COLO668 (cell line): ENCODE results near the gene PTBP3.
A peak's percentile ranks its signal among the peaks of the same experiment; 100 is the strongest.
"Not testable (repeated sequence)": the region's sequence is repeated elsewhere in the genome, so short reads cannot be mapped to it uniquely, and the experiment has no call there.

ENCODE experiments used
- DNase-seq: peaks from one replicate; lab custom pipeline; 2025; ENCODE audit not compliant: unreplicated experiment; lab: John Stamatoyannopoulos, UW

Gene PTBP3

DNA sequence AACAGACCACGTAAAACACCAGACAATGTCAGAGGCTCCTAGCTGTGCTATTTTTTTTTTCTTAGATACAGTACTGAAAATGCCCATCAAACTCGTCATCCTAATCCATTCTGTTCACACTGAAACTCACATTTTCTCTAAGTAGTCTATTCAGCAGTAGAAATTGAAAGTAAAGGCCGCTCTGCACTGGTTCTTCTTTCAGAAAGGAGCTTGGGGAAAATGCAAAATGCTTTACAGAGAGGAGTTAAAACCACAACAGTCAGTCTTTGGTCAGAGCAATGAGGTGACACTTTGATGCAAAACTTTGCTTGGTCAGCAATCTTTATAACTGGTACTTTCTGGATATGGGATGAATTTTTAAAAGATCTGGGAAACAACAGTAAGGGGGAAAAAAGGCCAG, 114.5 kb downstream of the PTBP3 start:
- no peak for DNase-seq

DNA sequence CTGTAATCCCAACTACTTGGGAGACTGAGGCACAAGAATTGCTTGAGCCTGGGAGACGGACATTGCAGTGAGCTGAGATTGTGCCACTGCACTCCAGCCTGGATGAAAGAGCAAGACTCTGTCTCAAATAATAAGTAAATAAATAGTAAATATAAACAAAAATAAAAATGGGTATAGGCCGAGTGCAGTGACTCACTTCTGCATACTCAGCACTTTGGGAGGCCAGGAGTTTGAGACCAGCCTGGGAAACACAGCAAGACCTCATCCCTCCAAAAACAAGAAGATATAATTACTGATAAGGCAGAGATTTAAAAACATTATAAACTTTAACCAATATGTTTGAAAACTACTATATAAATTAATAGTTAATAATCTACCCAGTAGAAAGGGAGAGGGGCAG, 120.5 kb downstream of the PTBP3 start:
- DNase-seq = no peak

DNA sequence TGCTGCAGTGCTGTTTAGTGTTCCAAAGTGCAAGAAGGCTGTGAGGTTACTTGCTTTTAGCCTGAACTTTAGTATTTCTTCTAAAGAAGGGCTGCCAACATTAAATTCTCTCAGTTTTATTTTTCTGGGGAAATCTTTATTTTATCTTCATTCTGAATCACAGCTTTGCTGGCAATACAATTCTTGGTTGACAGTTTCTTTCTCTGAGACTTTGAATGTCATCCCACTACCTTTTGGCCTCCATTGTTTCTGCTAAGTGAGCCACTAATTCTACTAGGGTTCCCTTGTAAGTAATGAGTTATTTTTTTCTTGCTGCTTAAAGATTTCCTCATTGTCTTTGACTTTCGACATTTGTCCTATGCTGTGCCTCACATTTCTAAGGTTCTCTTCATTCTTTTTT, 126.0 kb downstream of the PTBP3 start:
- no peak for DNase-seq

DNA sequence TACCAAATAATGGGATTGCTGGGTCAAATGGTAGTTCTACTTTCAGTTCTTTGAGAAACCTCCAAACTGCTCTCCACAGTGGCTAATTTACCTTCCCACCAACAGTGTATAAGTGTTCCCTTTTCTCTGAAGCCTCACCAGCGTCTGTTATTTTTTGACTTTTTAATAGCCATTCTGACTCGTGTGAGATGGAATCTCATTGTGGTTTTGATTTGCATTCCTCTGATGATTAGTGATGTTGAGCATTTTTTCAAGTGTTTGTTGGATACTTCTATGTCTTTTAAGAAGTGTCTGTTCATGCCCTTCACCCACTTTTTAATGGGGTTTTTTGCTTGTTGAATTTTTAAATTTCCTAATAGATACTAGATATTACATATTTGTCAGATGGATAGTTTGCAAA, 129.9 kb downstream of the PTBP3 start:
- no peak for DNase-seq

DNA sequence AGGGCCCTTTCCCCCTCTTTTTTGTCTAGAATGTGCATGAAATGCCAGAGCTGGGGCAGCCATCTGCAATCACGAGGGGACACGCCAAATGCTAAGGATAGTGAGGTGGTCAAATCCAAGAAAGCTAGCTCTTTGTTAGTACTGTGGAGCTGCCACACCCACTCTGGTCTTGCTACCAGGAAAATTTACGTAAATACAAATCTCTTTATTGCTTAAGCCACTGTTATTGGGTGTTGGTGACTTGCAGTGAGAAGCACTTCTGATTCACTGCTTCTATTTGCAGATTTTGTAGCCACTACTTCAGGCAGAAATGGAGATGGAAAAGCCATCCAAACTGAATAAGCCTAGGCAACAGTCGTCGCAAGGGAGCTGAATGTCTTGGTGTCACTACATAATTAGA, 132.7 kb downstream of the PTBP3 start:
- DNase-seq = no peak

DNA sequence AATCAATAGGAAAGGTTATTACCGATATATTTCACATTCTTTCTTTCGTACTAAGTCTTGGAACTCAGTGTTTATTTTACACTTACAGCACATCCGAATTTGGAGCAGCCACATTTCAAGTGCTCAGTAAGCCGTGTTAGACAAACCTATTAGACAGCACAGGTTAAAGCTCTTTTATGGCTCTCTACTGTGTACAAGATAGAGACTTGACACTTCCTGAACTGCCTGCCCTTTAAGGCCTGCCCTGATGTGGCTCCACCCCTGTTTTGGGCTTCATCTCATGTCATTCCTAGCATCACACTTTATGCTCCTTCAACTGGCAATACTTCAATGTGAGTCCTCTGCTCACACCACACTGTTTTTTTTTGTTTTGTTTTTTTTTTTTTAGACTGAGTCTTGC, 134.8 kb downstream of the PTBP3 start:
- no peak for DNase-seq

DNA sequence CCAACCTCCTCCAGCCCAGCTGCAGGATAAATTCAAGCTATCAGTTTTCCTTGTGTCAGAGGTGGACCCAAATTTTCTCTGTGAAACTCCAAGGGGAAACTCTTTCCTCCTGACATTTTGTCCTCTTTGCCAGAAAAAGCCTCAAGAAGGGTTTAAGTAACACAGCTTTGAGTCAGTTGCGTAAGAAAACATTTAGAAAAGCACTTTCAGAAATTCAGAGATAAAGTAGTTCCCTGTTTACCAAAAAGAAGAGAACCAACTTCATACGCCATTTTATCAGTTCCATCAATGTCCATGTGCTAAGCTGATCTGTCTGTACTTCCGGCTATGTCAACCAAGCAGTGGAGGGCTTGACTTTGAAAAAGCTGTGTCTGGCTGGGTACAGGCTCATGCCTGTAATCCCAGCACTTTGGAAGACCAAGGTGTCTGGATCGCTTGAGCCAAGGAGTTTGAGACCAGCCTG, 138.4 kb downstream of the PTBP3 start:
- no peak for DNase-seq

DNA sequence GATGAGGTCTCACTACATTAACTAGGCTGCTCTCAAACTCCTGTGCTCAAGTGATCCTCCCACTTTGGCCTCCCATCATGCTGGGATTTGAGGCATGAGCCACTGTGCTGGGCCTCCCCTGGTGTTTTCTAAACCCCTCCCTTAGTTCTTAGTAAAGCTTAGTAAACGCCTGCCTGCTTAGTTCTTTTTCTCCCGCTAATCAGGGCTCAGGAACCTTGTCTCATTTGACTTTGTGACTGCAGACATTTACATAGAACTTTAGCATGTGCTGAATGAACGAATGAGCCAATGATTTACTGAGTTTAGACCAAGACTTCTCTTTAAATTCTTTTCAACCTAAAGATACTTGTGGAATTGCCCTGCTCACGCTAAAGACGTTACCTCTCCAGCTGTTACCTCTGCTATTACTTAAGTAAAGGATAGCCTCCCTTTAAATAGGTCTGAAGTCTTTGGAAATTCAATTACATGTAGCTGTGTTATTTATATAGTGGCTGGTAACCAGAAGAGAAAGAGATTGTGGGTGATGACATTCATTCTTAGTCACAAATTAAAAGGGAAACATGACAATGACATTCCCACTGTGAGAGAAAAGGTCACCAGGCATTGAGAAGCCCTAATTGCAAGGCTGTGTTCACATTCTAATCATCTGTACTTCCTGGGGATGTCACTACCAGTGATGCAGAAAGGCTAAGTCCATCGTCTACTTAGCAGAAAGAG, 139.7 kb downstream of the PTBP3 start:
- DNase-seq = no peak

DNA sequence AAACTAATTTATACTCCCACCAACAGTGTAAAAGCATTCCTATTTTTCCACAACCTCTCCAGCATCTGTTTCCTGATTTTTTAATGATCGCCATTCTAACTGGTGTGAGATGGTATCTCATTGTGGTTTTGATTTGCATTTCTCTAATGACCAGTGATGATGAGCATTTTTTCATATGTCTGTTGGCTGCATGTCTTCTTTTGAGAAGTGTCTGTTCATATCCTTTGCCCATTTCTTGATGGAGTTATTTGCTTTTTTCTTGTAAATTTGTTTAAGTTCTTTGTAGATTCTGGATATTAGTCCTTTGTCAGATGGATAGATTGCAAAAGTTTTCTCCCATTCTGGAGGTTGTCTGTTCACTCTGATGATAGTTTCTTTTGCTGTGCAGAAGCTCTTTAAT, 143.1 kb downstream of the PTBP3 start:
- DNase-seq = not testable (repeated sequence)

DNA sequence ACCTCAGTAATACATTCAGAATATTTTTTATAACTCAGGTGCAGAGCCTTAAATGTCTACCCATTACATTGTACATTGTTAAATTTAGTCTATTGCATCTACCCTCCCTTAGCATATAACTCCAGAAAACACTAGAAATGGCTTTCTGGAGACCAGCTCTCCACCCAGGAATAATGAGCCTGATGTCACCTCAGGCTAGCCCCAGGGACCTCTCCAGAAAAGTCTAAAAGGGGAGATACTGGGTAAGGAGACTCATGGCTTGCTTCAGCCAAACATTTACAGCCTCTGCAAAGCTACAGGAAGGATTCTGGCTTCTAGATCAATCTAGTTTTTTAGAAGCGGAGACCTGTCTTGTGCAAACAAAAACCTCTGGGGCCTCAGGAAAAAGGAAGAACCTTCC, 144.5 kb downstream of the PTBP3 start:
- DNase-seq = no peak

DNA sequence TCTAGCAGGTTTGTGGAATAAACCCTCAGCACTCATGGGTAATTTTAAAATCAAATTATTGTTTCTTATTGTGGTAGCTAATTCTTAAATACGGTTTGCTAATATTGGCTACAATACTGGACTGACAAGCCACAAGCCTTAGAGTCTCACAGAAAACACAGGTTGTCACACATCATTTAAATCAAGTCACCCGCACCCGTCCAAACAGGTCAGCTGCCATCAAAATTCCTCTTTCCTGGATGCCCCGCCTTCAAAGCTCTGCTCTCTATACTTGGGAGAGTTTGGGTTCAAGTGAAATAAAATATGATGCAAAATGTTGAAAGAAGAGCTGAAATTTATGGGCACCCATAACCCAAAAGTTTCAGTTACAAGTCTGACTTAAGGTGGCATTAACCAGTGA, 146.0 kb downstream of the PTBP3 start:
- DNase-seq = no peak

DNA sequence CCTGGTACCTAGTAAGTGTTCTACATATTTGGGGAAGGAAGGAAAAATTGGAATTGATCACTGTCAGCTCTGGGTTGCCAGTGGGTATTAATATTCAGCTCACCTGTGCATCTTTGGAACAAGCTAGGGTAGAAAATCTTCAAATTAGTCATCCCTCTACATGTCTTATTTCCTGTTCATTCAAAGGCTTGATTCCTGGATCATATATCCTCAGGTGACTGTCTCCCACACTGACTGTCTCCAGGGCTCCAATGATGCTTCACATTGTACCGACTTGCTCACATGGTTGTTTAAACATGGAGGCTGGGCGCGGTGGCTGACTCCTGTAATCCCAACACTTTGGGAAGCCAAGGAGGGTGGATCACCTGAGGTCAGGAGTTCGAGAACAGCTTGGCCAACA, 146.7 kb downstream of the PTBP3 start:
- no peak for DNase-seq

DNA sequence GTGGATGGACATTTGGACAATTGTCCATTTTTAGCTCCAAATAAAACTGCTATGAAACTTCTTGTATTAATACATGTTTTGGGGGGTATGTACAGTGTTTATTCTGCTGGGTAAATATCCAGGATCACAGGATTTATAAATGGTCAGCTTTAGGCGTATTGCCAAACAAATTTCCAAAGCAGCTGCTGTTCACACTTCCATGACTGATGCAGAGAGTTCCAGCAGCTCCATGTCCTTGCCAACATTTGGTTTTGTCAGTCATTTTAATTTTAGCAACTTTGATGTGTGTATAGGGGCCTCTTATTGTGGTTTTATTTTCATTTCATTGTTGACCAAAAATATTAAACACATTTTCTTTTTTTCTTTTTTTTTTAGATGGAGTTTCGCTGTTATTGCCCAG, 148.5 kb downstream of the PTBP3 start:
- no peak for DNase-seq

DNA sequence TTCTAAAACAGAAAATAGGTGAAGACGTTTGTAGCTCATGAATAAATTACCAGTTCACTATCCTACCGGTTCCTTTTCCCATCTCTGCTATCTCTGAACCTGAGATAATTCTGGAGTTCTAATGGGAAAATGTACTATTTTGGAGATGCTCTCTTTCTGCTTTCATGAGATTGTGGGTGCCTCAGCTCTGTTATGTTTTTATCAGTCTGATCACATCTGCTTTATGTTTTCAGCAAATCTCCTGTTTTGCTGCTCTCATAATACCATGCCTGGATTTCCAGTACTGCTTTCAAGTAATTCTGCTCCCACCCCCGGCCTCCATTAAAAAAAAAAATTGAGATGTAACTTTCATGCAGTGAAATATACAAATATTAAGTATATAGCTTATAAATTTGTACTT, 149.2 kb downstream of the PTBP3 start:
- no peak for DNase-seq

DNA sequence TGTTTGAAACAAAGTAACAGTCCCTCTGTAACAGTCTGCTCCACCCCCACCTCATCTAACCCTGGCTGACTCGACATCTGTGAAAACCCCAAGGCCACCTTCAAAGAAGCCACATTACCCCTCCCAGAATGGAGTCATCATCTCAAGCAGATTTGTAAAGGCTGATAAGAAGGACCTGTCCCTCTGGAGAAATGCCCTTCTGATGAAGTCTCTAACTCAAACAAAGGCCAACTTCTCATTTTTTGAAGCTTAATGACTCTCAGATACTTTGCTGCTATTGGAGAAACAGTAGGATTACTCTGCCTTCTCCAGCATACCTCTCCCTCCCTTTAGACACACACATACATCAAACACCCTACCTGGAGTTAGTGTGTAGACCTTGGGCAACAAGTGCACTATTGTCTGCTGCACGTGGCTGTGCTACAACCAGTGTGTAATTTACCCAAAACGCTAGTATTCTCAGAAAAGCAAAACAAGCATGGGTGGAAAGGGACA, 153.0 kb downstream of the PTBP3 start:
- no peak for DNase-seq

DNA sequence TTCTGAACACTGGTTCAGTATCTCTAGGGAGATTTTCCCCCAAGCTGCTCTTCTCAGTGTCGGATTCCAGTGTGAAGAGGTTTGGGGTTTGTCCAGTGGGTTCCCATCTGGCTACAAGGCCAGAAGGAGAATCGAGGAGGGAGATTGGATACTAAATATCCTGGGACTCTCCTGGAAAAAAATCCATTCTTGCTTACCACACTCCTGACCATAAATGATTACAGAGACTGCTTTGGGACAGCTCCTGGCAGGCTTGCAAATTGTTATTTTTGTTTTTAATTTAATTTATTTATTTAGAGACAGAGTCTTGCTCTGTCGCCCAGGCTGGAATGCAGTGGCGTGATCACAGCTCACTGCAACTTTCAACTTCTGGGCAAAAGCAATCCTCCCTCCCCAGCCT, 153.6 kb downstream of the PTBP3 start:
- DNase-seq = no peak

DNA sequence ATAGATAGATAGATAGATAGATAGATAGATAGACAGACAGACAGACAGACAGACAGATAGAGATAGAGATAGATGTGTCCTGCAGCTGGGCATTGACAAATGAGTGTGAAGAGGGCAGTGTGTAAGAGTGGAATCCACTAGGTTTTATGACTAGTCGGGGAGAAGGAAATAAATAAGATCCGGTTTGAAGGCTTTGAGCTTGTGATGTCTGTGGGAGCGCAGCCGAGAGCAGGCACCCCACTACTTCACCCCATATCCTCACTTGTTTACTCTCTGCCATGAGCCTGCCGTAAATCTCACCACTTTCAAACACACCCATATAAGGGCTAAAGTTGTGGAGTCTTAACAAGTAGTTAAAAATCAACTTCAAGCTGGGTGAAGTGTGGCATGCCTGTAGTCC, 156.9 kb downstream of the PTBP3 start:
- no peak for DNase-seq

DNA sequence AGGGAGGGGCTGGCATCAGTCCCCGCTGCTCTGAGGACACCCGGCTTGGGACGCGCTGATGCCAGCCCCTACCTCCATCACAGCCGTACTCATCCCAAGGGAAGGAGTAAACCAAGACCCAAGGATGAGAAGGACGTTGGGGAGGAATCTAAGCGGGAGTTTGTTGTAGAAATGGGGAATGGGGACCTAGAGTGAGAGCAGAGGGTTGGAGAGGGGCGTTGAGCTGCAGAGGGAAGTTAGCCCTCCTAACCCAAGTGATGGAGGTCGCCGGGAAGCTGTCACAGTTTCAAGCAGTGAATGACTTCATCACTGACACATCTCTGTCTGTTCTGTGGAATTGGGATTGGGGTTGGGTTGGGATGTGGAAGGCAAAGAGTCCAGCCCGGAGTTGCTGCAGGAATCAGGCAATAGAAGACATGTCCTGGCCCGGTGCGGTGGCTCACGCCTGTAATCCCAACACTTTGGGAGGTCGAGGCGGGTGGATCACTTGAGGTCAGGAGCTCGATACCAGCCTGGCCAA, 157.6 kb downstream of the PTBP3 start:
- no peak for DNase-seq

DNA sequence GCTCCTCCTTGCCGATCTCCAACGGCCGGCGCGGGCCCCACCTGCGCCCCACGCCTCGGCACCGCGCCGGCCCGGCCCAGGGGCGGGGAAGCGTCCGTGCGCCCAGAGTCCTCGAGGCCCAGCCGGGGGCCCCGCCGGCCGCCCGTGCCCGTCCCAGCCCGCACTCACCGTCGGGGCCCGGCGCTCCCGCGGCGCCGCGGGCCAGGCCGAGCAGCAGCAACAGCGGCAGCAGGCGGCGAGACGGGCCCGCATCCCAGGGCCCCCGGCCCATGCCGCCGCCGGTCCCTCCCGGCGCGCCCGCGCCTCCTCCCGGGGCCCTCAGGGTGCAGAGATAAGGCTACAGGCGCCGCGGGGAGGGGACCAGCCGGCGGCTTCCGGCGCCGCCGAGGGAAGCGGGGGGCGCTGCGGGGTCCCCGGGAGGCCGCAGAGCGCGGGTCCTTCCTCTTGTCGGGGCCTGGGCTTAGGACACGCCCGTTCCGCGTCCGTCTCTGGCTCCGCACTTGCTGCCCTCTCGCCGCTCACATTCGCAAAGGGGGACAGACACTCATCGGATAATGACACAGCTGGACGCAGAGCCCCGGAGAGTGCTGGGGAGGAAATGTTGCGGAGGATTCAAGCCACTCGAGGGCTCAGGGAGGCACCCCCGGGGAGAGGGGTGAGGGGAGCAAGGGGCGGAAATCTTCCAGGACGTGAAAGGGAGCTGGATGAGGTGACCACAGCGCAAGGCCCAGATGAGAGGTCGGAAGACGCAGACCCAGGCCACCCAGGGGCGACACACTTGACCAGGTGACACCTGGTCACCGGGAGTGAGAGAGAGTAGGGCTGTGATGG, 158.2 kb downstream of the PTBP3 start, which contains the start of gene SUSD1:
SUSD1 (minus strand) TSS at position 333 of the 831 bp plus-strand sequence; CDS start at position 271, 62 bp downstream.
- DNase-seq = peak; percentile 69

DNA sequence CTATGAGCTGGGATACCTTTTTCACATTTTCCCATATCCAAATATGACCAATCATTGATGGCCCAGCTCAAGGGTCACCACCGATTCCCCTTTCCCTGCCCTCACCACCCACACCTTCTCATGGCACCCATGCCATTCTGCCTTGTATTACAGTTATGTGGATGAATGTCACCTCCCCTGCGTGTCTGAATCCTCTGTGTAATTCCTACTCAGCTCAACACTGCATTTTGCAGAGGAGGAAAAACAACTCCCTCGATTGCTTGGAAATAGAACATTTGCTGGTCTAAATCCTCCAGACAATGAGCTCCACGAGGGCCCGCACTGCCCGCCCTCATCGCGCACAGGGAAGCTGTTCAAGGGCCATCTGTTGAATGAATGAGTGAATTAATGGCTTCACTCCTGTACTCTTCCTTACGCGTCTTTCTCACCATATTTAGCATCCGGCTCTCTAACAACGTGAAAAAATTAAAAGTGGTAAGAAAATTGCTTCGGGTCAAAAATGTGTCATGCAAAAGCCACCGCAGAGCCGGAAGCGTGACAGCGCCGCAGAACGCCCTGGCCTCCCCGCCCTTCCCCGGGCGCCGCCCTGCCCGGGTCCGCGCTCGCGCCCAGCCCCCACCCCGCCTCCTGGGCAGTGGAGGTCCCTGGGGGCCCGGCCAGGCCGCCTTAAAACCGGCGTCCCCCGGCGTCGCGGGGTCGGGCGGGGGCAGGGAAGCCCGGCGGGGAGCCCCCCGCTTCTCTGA, 159.0 kb downstream of the PTBP3 start:
- peak; percentile 74 for DNase-seq

DNA sequence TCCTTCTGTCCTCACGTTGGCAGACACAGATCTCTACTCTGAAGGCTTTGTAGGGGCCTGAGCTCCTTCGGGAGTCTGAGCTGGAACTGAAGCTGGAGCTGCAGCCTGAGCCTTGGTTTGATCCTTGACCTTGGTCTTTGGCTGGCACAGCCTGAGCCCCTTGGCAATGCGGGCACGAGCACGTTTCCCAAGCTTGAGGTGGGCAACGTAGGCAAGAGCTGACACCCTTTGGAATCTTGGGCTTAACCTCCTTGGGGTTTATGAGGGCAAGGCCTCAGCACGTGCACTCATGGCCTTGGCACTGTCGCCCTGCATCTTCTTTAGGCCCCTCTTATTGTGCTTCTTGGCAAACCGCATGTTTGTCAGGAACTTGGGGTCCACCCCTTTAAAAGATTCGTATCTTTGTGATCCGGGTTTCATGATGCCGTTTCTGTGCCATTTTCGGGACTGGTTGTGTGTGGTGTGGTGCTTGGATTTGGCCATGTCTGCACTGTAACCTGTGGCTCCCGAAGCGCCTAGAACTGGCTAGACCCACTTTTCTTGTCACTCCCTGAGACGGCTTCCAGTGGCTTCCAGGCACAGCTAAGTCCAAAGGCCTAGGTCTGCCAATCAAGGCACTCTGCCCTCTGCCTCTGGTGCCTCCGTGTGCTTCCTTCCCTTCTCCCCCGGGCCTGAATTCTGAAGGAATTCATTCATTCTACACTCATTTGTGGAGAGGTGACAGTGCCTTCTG, 159.8 kb downstream of the PTBP3 start:
- DNase-seq = no peak
